Prostate gland (tissue), 2 donors: ENCODE data around the gene AOPEP. TPM values are rescaled to one million over a fixed set of nuclear protein-coding genes. Genes with fewer than 3 reads are reported as not detected.

ENCODE experiments used
- DNase-seq: peaks from one replicate; pipeline ENCODE4 v3.0.0-alpha.2; 2019; ENCODE audit warnings: low spot score
- H3K27ac ChIP-seq, 2 donors: fragments of 200-600 bp; sonication (generic); 2 replicates each; pipeline ENCODE4 v1.5.1; 2017 to 2019
- H3K27me3 ChIP-seq: fragments of 200-600 bp; sonication (generic); replicated peaks from 2 replicates; pipeline ENCODE4 v1.5.1; 2019; ENCODE audit not compliant: insufficient read depth
- H3K36me3 ChIP-seq, 2 donors: fragments of 200-600 bp; sonication (generic); 1 replicate in 1 of 2; 2 replicates in 1 of 2; pipeline versions ENCODE4 v1.5.1 to v1.8.1; 2017 to 2019
- H3K4me1 ChIP-seq: fragments of 200-600 bp; sonication (generic); replicated peaks from 2 replicates; pipeline ENCODE4 v1.5.1; 2019
- H3K4me3 ChIP-seq, 2 donors: fragments of 200-600 bp; sonication (generic); 2 replicates each; pipeline ENCODE4 v1.5.1; 2017 to 2019
- H3K9me3 ChIP-seq: fragments of 200-600 bp; sonication (generic); 2 replicates; pipeline ENCODE4 v1.5.1; 2017
- POLR2A ChIP-seq: fragments of 450-650 bp; IDR thresholded peaks from one replicate; pipeline ENCODE4 v1.6.1; 2016; ENCODE audit warnings: antibody characterized with exemption, mild to moderate bottlenecking
- POLR2AphosphoS5 ChIP-seq: sonication (generic); formaldehyde crosslinking; IDR thresholded peaks from one replicate; pipeline ENCODE4 v1.6.1; 2017; ENCODE audit warnings: antibody characterized with exemption
- WGBS: methylation state at CpG from one replicate; pipeline ENCODE4 v1.1.5; 2018; 5-methylcytosine and 5-hydroxymethylcytosine counted together
- intact Hi-C: fragments of 100-400 bp; cut with DNase I; formaldehyde crosslinking; loops from one replicate; pipeline ENCODE4 v1.14.2; 2022
- total RNA-seq, 2 donors: library from RNA; depleted of rRNA; stranded (reverse); fragments of >200 nt; gene quantifications; one replicate each; pipeline ENCODE4 v1.1.0, GENCODE V29; 2016
- TF ChIP-seq, protein P1 (sequence below), 4 experiments: fragments of 200-600 bp in 2 of 4; fragments of 450-650 bp in 2 of 4; sonication (generic) in 2 of 4; IDR thresholded peaks; 1 replicate in 3 of 4; 2 replicates in 1 of 4; pipeline ENCODE4 v1.5.1; 2016 to 2019; ENCODE audit warnings: antibody characterized with exemption in 4 of 4, mild to moderate bottlenecking in 2 of 4, moderate library complexity in 2 of 4

AOPEP gene
- total RNA-seq, 2 donors from 2014 or later = 107 to 188 TPM

DNA sequence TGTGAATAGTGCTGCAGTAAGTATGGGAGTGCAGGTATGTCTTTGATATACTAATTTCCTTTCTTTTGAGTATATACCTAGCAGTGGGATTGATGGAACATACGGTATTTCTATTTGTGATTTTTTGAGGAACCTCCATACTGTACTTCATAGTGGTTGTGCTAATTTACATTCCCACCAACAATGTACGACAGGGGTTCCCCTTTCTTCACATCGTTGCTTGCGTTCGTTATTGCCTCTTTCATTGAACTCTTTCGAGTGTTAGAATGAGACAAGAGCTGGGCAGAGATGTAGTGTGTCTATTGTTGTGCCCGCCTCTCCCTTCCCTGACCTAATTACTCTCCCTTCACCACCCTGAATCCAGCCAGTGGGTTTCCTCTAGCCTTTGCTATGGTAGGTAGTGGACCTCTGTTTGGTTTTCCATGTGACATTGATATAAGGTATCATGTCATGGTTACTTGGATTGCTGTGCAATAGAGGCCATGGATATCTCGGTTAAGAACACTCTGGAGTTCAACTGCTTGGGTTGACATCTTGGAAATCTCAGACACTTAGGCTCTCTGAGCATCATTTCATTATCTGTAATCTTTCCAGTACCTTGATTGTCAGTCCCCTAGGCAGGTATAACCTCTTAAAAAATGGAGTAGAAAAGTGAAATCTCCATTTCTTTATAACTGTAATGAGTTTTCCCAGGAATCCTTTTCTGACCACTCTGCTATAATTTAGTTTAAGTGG lies 19.5 kb downstream of the AOPEP start:
- Histone ChIP-seq H3K36me3 (no peaks in the 10 kb centered on the region), H3K27ac (no peak overlapping the region), H3K4me3 (no peak overlapping the region), H3K4me1 (no peaks in the 10 kb centered on the region), H3K27me3 (no peaks in the 10 kb centered on the region), H3K9me3 (no peaks in the 10 kb centered on the region)
- intact Hi-C loops = no loop called here
- TF ChIP-seq, protein P1, sequence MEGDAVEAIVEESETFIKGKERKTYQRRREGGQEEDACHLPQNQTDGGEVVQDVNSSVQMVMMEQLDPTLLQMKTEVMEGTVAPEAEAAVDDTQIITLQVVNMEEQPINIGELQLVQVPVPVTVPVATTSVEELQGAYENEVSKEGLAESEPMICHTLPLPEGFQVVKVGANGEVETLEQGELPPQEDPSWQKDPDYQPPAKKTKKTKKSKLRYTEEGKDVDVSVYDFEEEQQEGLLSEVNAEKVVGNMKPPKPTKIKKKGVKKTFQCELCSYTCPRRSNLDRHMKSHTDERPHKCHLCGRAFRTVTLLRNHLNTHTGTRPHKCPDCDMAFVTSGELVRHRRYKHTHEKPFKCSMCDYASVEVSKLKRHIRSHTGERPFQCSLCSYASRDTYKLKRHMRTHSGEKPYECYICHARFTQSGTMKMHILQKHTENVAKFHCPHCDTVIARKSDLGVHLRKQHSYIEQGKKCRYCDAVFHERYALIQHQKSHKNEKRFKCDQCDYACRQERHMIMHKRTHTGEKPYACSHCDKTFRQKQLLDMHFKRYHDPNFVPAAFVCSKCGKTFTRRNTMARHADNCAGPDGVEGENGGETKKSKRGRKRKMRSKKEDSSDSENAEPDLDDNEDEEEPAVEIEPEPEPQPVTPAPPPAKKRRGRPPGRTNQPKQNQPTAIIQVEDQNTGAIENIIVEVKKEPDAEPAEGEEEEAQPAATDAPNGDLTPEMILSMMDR (IDR thresholded peaks at IDR 0.05) = no peak
- TF ChIP-seq POLR2AphosphoS5 = no peak
- WGBS = 94% methylated on average over 8 of the region's 8 CpGs
- DNase-seq = no peak

DNA sequence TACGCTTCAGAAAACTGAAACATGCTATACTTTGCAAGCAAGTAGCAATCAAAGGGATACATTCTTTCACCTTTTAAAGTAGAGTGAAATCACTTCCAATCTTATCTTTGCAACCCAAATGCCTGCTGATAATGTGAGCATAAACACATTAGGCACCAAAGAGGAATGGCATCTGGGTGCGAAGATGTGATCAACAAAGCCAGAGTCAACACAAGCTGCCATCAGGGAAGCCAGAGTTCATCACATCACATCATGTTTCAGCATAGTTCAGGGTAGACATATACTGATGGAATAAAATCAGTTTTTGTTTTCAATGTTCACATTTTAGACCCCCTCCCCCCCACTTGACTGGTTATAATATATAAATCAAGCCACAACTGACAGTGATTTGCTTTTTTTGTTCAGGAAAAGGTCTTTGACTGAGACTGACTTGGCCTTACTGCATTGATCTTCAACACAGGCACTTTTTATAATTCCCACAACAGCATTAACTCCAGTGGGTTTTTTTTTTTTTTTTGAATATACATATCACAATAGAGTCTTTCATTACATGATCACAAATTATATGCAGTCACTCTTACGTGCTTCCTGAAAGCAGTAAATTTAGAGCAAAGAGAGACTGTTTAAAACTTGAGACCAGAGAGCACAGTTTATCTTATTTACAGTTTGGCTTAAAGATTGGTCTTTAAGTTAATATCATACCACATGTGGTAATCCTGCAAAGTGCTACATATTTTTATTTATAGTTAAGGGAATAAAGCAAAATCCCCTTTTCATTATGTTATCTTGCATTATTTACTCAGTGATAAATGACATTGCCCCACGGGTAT lies 20.3 kb downstream of the AOPEP start:
- intact Hi-C loops = no loop called here
- no peaks in the 10 kb centered on the region for H3K9me3 ChIP-seq
- TF ChIP-seq POLR2AphosphoS5 = no peak
- TF ChIP-seq POLR2A = no peak
- TF ChIP-seq, protein P1 (IDR thresholded peaks at IDR 0.05) = no peak
- H3K4me3 ChIP-seq = no peak overlapping the region
- no peak for DNase-seq
- H3K36me3 ChIP-seq = no peaks in the 10 kb centered on the region
- no peaks in the 10 kb centered on the region for H3K27me3 ChIP-seq
- H3K27ac ChIP-seq = no peak overlapping the region
- no peaks in the 10 kb centered on the region for H3K4me1 ChIP-seq
- 60% methylated on average over 4 of the region's 4 CpGs for WGBS

DNA sequence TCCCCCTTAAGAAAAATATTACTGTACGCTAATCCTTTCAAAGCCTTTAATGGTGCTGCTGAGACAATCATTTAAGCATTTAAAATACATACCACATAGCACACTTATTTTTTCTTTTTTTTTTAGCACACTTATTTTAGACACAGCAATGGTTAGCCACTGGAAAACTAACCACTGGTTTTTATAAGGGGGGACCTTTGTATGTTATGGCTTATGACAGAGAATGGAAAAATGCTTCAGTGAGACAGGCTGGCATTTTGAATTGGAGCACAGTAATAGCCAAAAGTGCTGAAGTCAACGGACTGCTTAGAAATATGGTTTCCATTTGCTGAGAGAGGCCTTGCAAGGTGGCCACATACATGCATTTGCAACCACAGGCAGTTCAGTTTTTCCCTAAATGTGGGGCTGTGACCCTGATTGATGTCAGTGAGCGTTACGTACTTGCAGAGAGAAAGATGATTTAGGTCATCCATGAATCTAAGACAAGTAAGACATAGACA lies 28.5 kb downstream of the AOPEP start:
- no peak overlapping the region for H3K4me3 ChIP-seq
- WGBS = 93% methylated on average over 4 of the region's 4 CpGs
- no peak for DNase-seq
- no peak overlapping the region for H3K27ac ChIP-seq
- H3K9me3 ChIP-seq = no peaks in the 10 kb centered on the region
- H3K36me3 ChIP-seq = no peaks in the 10 kb centered on the region
- intact Hi-C loops = no loop called here
- H3K27me3 ChIP-seq = no peaks in the 10 kb centered on the region
- TF ChIP-seq POLR2A (no peak), POLR2AphosphoS5 (no peak)
- no peaks in the 10 kb centered on the region for H3K4me1 ChIP-seq

DNA sequence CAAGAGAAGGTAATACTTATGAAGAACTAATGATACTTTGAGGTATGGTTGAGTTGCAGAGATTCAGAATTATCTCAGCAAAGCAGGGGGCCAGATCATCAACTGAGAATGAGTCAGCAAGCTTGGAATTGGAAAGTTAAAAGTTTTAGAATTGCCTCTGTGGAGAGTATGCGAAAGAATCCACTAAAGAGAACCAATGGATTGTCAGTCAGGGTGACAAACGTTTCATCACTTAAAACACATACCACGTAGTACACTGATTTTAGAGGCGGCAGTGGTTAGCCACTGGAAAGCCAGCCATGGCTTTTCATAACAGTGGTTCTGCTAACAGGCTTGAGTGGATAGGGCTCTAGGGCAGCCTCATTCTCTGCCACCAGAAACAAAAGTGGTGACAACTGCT lies 30.7 kb downstream of the AOPEP start:
- H3K4me1 ChIP-seq = no peaks in the 10 kb centered on the region
- TF ChIP-seq POLR2AphosphoS5 (no peak), POLR2A (no peak)
- TF ChIP-seq, protein P1 (IDR thresholded peaks at IDR 0.05) = no peak
- no peaks in the 10 kb centered on the region for H3K9me3 ChIP-seq
- no peak for DNase-seq
- no peak overlapping the region for H3K27ac ChIP-seq
- 89% methylated on average over 4 of the region's 4 CpGs for WGBS
- no peaks in the 10 kb centered on the region for H3K36me3 ChIP-seq
- no peak overlapping the region for H3K4me3 ChIP-seq
- H3K27me3 ChIP-seq = no peaks in the 10 kb centered on the region
- intact Hi-C loops = no loop called here

DNA sequence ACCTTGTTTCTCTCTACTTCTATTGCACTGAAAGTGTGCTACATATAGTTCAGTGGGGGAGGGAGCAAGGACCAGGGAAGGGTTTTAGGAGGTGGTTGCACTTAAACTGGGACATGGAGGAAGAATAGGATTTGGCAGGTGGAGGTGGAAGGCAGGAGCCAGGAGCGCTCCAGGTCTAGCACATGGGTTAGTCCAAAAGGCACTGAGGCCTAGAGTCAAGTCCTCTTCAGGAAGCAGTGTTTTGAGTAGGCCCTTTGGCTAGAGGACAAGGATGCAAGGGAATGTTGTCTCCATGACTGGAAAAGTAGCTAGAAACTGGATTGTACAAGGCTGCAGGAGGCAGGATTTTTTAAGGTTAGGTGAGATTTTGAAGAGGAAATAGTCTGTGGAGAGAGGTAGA lies 31.5 kb downstream of the AOPEP start:
- Histone ChIP-seq H3K27me3 (no peaks in the 10 kb centered on the region), H3K4me3 (no peak overlapping the region), H3K4me1 (no peaks in the 10 kb centered on the region), H3K27ac (no peak overlapping the region), H3K36me3 (no peaks in the 10 kb centered on the region), H3K9me3 (no peaks in the 10 kb centered on the region)
- WGBS = 90% methylated on average over 1 of the region's 1 CpG
- DNase-seq = no peak
- TF ChIP-seq, protein P1 (IDR thresholded peaks at IDR 0.05) = no peak
- TF ChIP-seq POLR2AphosphoS5 = no peak
- TF ChIP-seq POLR2A = no peak
- intact Hi-C loops = no loop called here
